GM19395 (cell line): Measurements from ENCODE around the gene TCHP.
"Not testable (repeated sequence)": the region's sequence is repeated elsewhere in the genome, so short reads cannot be mapped to it uniquely, and the experiment has no call there.

Source experiments
- ATAC-seq: cut with Tn5 transposase; IDR thresholded peaks from one replicate; pipeline ENCODE4 v1.9.1; 2021; ENCODE audit warnings: mild to moderate bottlenecking, moderate library complexity; ENCODE audit not compliant: unreplicated experiment

TCHP gene

GRCh38 chr12:109879351-109880042, 20.6 kb upstream of the TCHP start:
- ATAC-seq = no peak

DNA sequence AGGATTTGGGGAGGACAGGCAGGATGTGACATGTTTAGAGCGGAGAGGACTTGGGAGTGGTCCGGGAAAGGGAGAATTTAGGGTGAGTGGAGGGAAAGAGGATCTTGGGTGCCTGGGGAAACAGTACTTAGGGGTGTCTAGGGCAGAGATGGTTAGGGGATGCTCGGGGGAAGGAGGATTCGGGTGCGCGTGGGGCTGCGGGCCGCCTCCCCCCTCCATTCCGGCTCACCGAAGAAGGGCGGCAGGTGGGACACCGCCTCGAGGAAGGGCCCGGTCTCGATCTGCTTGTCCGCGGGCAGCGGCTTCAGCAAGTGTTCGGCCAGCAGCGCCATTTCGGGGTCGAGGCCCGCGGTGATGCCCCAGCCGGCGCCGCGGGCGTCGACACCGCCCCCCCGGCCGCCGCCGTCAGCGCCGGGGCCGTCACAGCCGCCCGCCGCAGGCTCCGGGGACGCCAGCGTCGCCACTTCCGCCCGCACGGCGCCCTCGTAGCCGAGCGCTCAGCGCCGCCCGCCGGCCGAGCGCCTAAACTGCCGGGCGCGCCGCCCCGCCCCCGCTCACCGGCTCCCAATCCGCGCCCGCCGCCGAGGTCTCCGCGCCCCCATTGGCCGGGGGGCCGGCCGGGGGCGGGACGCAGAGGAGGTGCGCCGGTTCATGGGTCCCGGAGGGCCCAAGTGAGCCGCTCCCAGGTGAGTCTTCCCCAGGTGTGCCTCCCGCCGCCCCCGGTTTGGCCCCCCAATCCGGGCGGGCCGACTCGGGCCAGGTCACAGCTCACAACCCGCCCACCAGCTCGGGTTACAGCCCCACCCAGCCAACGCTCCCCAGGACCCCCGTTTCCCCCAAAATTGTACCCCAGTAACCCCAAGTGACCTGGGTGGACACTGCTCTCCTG, 19.8 kb upstream of the TCHP start, which contains the start of gene GLTP:
GLTP (minus strand) TSS at position 499 of the 889 bp plus-strand sequence; CDS start at position 332, 167 bp downstream.
- ATAC-seq = peak; percentile 92

DNA sequence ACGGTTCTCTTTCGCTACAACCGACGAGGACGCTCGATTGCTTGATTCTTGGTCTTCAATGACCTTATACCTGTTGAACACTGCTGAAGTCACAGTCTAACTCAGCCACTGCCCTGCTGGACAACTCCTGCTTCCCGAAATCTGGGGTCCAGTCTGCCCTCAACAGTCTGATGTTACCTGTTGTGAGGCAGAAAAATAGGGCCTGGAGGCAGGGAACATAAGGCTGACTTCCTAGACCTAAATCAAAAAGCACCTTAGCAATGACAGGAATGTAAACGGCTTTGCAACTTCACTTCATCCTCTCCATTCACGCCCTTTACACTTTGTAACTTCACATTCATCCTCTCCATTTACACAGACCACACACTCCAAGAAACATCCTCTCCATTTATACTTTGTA, 19.1 kb upstream of the TCHP start:
- ATAC-seq = no peak

DNA sequence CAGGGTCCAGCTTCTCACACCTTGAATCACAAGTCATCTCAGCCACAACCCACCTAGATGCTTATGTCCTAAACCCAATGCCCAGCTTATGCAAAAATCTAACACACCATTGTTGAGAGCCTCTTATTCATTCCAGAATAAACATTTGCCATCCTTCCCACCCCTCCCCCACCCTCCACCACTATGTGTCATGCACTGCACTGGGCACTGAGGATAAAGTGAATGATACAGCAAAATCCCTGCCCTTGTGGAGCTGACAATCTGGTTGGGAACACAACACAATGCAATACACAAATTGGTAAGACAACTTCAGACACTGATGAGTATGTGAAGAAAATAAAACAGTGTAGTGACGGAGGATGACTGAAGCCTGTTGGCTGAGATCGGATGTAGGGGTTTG, 18.3 kb upstream of the TCHP start:
- no peak for ATAC-seq

DNA sequence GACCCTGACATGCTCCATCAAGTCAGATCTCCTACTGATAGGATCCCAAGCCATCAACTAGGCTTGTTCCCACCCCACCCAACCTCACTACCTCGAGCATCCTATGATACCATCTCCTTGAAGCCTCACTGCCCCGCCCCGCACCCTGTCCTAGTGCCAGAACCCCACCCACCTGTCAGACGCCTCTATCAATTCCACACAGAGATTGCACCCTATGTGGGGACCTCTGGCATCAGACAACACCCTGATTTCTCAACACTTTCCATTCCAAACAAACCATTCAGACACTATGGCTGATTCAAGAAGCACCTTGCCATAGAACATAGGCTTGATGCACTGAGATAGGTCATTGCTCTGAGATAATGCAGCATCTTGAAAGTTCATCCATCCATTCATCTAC, 16.6 kb upstream of the TCHP start:
- ATAC-seq = no peak

GRCh38 chr12:109885616-109886015, 14.5 kb upstream of the TCHP start:
- no peak for ATAC-seq

- no peak for ATAC-seq
Observed at GRCh38 chr12:109888179-109889020, 11.7 kb upstream of the TCHP start.

DNA sequence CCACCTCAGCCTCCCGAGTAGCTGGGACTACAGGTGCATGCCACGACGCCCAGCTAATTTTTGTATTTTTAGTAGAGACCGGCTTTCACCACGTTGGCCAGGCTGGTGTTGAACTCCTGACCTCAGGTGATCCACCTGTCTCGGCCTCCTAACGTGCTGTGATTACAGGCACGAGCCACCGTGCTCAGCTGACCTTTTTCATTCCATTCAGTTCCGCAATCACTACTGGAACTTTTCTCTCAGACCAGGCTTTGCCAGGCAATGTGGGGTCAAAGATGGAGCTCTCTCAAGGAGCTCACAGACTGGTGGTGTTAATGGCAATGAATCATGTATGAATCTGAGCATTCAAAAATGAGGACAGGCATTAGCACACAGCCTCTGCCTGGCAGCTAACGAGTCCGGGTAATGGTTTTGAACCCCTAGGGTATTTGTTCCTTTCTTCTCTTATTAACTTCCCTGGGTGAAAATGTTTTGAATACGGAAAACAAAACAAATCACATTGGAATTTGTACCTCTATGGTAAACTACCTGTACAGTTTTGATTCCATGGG, 9.4 kb upstream of the TCHP start:
- ATAC-seq = no peak

- not testable (repeated sequence) for ATAC-seq
Observed at GRCh38 chr12:109891731-109892130, 8.3 kb upstream of the TCHP start.

DNA sequence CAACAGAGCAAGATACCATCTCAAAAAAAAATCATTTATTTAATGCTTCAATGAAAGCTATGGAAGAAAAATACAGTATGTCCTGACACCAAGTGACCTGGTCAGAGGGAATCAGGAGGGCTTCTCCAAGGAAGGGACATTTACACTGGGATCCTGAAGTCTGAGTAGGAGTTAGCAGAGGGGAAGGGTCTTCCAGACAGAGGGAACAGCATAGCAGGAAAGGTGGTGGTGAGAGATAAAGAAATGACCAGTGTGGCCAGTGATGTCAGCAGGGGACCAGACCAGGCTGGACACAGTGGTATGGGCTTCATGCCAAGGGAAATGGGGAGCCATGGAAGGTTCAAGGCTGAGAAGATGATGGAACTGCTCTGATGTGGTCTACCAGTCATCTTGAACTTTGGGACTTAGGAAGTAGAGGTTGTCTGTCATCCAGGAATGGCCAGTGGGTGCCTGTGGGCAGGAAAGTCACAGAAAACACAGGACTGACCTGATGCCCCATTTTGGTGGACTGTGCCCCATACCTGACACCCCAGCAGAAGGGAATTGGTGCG, 7.8 kb upstream of the TCHP start:
- no peak for ATAC-seq

DNA sequence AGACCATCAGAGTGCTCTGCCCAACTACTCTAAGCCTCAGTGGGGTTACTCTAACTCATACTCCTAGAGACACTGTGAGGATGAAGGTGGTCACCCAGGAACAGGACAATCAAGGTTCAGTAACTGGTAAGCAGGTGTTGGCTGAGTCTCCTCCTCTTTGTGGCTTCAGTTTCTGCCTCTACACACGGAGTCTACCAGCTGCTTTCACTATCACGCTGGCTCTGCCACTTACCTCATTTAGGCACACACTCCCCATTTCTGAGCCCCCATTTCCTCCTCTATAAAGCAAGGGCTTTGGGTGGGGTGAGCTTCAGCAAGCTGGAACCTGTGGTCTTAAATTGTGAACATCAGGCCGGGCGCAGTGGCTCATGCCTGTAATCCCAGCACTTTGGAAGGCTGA, 7.3 kb upstream of the TCHP start:
- ATAC-seq = peak; percentile 70

DNA sequence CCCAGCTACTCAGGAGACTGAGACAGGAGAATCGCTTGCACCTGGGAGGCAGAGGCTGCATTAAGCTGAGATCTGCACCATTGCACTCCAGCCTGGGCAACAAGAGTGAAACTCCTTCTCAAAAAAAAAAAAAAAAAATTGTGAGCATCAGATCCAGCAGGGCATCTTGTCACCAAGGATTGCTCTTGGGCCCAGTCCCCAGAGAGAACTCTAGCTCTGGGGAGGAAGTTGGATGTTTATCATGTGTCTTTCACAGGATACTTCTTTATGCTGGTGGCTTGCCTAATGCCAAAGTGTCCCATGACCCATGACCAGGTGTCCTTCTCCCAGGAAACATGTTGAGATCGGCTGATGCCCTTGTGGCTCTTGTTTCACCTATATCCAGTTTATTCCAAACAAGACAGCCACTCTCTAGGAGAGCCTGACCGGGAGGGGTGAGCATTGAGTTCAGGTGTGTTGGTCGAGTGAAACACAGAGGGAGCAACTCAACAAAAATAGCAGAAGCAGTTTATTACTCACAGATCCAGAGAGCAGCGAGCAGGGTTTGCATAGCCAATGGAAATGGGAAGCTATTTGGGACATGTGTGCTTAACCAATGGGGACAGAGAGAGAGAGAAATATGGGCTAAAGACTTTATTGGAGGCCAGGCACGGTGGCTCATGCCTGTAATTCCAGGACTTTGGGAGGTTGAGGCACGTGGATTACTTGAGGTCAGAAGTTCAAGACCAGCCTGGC, 6.6 kb upstream of the TCHP start:
- no peak for ATAC-seq

DNA sequence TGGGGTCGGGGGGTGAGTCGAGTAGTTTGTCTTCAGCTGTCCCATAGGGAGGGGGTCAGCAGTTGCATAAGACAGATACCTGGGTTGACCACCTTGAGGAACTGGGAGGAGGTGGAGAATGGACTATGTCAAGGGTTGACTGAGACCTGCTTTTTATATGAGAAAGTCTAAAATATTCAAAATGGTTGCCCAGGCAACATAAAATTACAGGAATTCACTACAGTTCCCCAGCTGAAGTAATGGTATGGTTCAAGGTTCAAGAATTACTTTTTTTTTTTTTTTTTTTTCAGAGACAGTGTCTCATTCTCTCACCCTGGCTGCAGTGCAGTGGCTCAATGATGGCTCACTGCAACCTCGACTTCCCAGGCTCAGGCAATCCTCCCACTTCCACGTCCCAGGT, 5.1 kb upstream of the TCHP start:
- ATAC-seq = no peak

DNA sequence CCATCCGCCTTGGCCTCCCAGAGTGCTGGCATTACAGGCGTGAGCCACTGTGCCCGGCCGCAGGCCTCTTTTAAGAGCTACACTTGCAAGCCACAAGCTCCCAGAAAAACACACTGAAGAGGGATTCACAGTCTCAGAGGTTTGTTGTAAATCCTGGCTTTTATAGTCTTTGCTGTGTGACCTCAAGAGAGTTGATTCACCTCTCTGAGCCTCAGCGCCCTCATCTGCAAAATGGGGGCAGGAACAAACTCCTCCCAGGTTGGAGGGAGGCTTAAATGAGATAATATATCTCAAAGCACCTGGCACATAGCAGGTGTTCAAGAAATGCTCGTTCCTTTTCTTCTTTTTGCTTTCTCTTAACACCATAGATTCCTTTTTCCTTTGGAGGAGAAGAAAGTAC, 3.9 kb upstream of the TCHP start:
- no peak for ATAC-seq

GRCh38 chr12:109897029-109897428, 3.0 kb upstream of the TCHP start:
- no peak for ATAC-seq

GRCh38 chr12:109899345-109899744, 729 bp upstream of the TCHP start:
- not testable (repeated sequence) for ATAC-seq

DNA sequence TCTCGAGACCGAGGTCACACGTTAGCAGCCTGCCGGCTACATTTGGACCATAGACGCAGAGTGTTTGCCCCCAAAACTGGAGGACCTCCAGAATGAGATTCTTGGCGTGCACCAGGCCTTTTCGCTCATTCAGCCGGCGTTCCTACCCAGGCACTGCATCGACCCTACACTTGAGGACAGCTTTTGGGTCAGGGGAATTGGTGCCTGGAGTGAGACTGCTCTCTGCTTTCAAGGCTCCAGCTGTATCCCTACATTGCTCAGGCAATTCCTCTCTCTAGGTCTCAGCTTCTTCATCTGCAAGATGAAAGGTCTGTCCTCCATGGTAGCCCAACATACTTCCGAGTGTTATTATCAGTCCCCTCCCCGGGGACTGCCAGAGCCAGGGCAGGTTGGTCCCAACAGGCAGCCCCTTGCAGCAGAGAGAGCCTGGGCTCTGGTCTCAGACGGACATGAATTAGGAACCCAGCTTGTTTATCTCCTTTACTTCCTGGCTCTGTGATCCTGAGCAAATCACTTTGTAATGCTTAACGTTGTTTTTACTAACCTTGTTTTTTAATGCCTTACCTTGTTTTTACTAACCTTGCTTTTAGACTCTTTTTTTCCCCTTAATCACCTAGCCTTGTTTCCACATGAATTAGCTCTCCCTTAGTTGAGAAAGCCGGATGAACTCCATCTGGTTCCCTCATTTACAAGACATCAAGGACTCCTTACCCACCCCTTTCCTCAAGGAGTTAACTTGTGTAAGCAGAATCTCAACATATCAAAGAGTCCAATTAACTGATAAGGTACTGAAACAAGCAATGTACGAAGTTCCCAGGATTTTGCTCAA, 892 bp downstream of the TCHP start:
- ATAC-seq = peak; percentile 8

DNA sequence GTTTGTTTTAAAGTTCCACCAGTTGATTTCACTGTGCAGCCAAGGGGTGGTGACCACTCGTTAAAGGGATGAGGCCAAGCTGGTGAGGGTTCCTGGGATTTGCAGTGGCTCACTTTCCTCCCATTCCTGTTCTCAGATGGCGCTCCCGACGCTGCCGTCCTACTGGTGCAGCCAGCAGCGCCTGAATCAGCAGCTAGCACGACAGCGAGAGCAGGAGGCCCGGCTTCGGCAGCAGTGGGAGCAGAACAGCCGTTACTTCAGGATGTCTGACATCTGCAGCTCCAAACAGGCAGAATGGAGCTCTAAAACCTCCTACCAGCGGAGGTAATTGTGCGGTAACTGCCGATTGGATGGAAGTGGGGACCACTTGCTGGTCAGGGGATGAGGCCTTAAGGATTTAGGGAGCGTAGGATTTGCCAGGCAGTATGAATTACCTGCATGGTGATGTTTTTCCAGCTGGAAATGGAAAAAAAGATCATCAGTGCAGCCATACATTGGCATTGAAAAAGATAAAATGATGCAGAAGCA, 2.9 kb downstream of the TCHP start:
- no peak for ATAC-seq

DNA sequence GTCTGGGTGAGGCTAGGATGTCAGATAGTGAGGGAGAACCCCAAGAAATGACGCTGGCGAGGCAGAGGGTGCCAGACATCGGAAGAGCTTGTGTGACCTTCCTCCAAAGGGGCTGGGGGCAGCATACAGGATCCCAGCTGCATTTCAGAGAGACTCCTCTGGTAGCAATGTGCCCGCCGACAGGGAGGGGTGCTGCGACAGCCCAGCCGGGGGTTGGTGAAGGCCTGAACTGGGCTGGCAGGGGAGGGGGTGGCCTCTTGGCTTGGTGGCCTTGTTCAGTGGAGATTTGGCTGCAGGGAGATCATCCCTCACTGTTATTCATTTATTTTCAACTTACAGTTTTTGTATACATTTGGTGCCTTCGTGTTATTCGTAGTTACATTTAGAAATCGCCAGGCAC, 5.2 kb downstream of the TCHP start:
- ATAC-seq = no peak
